Sigmoid colon (tissue), 7 donors: ENCODE data around the gene SETD3. TPM values are rescaled to one million over a fixed set of nuclear protein-coding genes. Genes with fewer than 3 reads are reported as not detected.

ENCODE experiments used
- DNase-seq: peaks from one replicate; pipeline ENCODE4 v3.0.0-alpha.2; 2019
- H3K27ac ChIP-seq, 4 donors: fragments of 200-600 bp; sonication (generic); one replicate each; pipeline ENCODE4 v1.5.1; 2016 to 2019; ENCODE audit warnings: mild to moderate bottlenecking in 1 of 4
- H3K27me3 ChIP-seq, 3 donors: fragments of 200-600 bp; sonication (generic); one replicate each; pipeline ENCODE4 v1.5.1; 2019; ENCODE audit warnings: mild to moderate bottlenecking in 1 of 3
- H3K36me3 ChIP-seq, 4 donors: fragments of 200-600 bp; sonication (generic); one replicate each; pipeline ENCODE4 v1.5.1; 2016 to 2019
- H3K4me1 ChIP-seq, 4 donors: fragments of 200-600 bp; sonication (generic); one replicate each; pipeline ENCODE4 v1.5.1; 2017 to 2019
- H3K4me3 ChIP-seq, 4 donors: fragments of 200-600 bp; sonication (generic); one replicate each; pipeline ENCODE4 v1.5.1; 2017 to 2019; ENCODE audit warnings: mild to moderate bottlenecking in 2 of 4, moderate library complexity in 1 of 4
- H3K9me3 ChIP-seq, 4 donors: fragments of 200-600 bp in 3 of 4; sonication (generic) in 3 of 4; one replicate each; pipeline versions ENCODE4 v1.5.1 to v1.6.1; 2013 to 2019
- EP300 ChIP-seq, 4 donors: sonication (generic); formaldehyde crosslinking; IDR thresholded peaks; one replicate each; pipeline ENCODE4 v1.6.1; 2017; ENCODE audit warnings: antibody characterized with exemption in 4 of 4
- POLR2A ChIP-seq, 2 donors: fragments of 450-650 bp; IDR thresholded peaks; one replicate each; pipeline ENCODE4 v1.6.1; 2016; ENCODE audit warnings: antibody characterized with exemption in 2 of 2, mild to moderate bottlenecking in 2 of 2, moderate library complexity in 2 of 2
- POLR2AphosphoS5 ChIP-seq, 4 donors: sonication (generic); formaldehyde crosslinking; IDR thresholded peaks; one replicate each; pipeline ENCODE4 v1.6.1; 2017; ENCODE audit warnings: antibody characterized with exemption in 4 of 4
- WGBS, 2 donors: extraction: QIAGEN DNeasy Blood & Tissue Kit; methylation state at CpG; one replicate each; pipeline ENCODE4 v1.1.7; 2013; 5-methylcytosine and 5-hydroxymethylcytosine counted together
- intact Hi-C: fragments of 100-400 bp; cut with DNase I; formaldehyde crosslinking; loops from one replicate; pipeline ENCODE4 v1.15.1; 2023
- polyA plus RNA-seq, 3 donors: library from polyadenylated mRNA; stranded (reverse); fragments of 200-250 nt; gene quantifications; one replicate each; pipeline ENCODE4 v1.2.3, GENCODE V29; 2013
- total RNA-seq, 4 donors: library from RNA; depleted of rRNA; stranded (reverse); fragments of >200 nt; gene quantifications; one replicate each; pipeline ENCODE4 v1.1.0, GENCODE V29; 2016
- TF ChIP-seq, protein P1 (sequence below), 4 experiments: fragments of 450-650 bp in 3 of 4; fragments of 200-600 bp in 1 of 4; IDR thresholded peaks; one replicate each; pipeline ENCODE4 v1.5.1; 2016 to 2019; ENCODE audit warnings: antibody characterized with exemption in 4 of 4, mild to moderate bottlenecking in 3 of 4, moderate library complexity in 2 of 4
- donor health status: healthy with polysubstance abuse.
- donor health status: Bipolar disorder and iron deficiency.
- donor health status: healthy.

Gene SETD3
- total and polyA plus RNA-seq, 7 donors, result 34.6 to 164 (median 130) TPM

DNA sequence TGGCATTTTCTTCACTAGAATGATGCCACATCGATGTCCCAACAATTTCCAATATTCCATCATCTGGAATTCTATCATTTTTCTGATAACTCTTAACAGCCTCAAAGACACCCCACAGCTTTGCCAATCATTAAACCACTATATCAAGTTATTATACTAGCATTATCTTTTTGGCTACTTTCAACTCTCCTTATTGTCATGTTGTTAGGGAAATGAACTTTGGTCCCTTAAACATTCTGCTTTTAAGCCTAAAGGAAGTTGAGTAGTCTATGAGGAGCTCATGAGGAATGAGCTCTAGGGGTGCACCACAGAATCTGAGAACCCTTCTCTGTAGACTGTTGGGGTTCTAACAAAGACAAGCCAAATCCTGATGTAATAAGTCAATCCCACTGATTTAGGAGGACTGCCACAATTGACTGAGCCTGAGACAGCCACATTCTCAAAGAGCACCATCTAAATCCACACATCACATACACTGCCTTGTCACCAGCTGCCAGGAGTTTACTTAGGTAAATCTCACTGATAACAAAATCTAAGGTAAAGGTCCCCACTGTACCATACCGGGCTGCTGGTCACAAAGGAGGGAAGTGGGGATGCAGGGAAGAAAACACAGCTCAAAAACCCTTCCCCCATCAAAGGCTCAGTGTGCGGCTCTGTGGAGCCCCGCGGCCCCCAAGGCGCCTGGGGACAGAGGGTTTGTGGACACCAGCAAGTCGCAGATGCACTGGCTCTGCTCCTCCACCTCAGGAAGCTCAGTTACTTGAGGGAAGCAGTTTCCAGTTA lies 58.2 kb downstream of the SETD3 start:
- intact Hi-C loops, result no loop called here
- 20 to 77% methylated on average over 7 of the region's 7 CpGs for WGBS, 2 donors
- no peak overlapping the region for H3K27ac ChIP-seq
- H3K9me3 ChIP-seq, result no peaks in the 10 kb centered on the region
- H3K4me1 ChIP-seq, result no peaks in the 10 kb centered on the region
- no peaks in the 10 kb centered on the region for H3K27me3 ChIP-seq
- DNase-seq, result no peak
- H3K36me3 ChIP-seq, result peaks cover 0 to 6% (median 0%) of the 10 kb centered on the region in 4 donors
- TF ChIP-seq EP300 (IDR thresholded peaks at IDR 0.05) (no peak), POLR2AphosphoS5 (IDR thresholded peaks at IDR 0.05) (no peak), POLR2A (IDR thresholded peaks at IDR 0.05) (no peak)
- TF ChIP-seq, protein P1, sequence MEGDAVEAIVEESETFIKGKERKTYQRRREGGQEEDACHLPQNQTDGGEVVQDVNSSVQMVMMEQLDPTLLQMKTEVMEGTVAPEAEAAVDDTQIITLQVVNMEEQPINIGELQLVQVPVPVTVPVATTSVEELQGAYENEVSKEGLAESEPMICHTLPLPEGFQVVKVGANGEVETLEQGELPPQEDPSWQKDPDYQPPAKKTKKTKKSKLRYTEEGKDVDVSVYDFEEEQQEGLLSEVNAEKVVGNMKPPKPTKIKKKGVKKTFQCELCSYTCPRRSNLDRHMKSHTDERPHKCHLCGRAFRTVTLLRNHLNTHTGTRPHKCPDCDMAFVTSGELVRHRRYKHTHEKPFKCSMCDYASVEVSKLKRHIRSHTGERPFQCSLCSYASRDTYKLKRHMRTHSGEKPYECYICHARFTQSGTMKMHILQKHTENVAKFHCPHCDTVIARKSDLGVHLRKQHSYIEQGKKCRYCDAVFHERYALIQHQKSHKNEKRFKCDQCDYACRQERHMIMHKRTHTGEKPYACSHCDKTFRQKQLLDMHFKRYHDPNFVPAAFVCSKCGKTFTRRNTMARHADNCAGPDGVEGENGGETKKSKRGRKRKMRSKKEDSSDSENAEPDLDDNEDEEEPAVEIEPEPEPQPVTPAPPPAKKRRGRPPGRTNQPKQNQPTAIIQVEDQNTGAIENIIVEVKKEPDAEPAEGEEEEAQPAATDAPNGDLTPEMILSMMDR (IDR thresholded peaks at IDR 0.05), result no peak
- H3K4me3 ChIP-seq, result no peak overlapping the region

DNA sequence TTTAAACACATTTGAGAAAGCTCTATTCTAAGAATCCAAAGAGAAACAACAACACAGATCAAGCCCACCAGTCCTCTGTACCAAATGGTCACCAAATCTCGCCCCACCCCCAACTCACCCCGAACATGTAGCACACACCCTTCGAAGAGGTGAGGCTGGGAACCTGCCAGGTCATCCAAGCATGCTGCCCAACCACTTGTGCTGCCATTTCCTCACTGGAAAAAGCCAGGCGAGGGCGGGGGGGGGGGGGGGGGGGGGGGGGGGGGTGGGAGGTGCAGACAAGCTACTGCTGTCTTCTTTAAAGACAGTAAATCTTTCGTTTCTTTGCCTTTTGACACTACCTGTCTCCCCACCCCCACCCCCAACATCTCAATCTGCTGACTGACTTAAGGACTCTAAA lies 59.9 kb downstream of the SETD3 start:
- no peak for DNase-seq
- Histone ChIP-seq H3K27me3 (no peaks in the 10 kb centered on the region), H3K27ac (no peak overlapping the region), H3K4me1 (peaks cover 0 to 7% (median under 1%) of the 10 kb centered on the region in 4 donors), H3K36me3 (no peaks in the 10 kb centered on the region), H3K9me3 (no peaks in the 10 kb centered on the region), H3K4me3 (no peak overlapping the region)
- intact Hi-C loops, result no loop called here
- no peak for TF ChIP-seq POLR2A (IDR thresholded peaks at IDR 0.05)
- TF ChIP-seq EP300 (IDR thresholded peaks at IDR 0.05), result no peak
- TF ChIP-seq, protein P1 (IDR thresholded peaks at IDR 0.05), result no peak
- TF ChIP-seq POLR2AphosphoS5 (IDR thresholded peaks at IDR 0.05), result no peak
- 19 to 63% methylated on average over 6 of the region's 6 CpGs for WGBS, 2 donors

DNA sequence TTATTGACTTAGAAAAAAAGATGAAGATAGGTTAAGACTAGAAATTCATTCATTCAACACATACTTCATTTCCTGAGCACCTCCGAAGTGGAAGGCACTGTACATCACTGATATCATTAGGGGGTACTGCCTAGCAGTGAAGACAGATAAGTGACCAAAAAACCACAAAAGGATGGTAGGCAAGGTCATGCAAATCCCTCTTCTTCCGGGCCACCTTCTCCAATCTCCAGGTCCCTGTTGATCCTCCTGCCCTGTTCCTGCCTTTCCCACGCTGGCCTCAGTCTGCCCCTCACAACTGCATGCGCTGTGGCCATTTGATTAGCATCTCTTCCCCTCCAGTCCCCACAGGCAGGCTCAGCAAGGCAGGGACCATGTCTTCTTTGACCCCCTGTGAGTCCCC lies 60.8 kb downstream of the SETD3 start:
- TF ChIP-seq POLR2A (IDR thresholded peaks at IDR 0.05), result no peak
- no peak for TF ChIP-seq POLR2AphosphoS5 (IDR thresholded peaks at IDR 0.05)
- TF ChIP-seq, protein P1 (IDR thresholded peaks at IDR 0.05), result no peak
- TF ChIP-seq EP300 (IDR thresholded peaks at IDR 0.05), result no peak
- H3K27ac ChIP-seq, result no peak overlapping the region
- no peaks in the 10 kb centered on the region for H3K36me3 ChIP-seq
- no peaks in the 10 kb centered on the region for H3K9me3 ChIP-seq
- peaks cover 0 to 12% (median 5%) of the 10 kb centered on the region in 4 donors for H3K4me1 ChIP-seq
- H3K27me3 ChIP-seq, result no peaks in the 10 kb centered on the region
- WGBS, 2 donors, result 93 to 96% methylated on average over 4 of the region's 4 CpGs
- H3K4me3 ChIP-seq, result no peak overlapping the region
- intact Hi-C loops, result no loop called here
- DNase-seq, result no peak

DNA sequence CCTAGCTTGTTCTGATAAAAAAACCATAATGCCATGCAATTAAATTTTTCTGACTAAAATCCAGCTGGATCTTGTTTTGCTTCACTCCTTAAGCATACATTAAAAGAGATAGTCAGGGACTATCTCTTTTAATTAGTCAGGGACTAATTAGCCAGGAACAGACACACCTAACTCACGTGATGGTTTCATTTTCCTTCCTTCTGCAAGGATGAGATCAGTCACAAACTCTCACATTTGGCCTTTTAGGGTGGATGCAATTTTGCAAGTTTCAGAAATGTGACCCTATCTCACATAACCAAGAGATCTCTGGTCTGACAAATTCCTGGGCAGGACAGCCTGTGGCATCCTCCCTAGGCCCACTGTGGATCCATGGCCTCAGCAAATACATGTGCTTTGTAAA lies 62.4 kb downstream of the SETD3 start:
- Histone ChIP-seq H3K4me3 (no peak overlapping the region), H3K9me3 (no peaks in the 10 kb centered on the region), H3K4me1 (peaks cover 0 to 12% (median 5%) of the 10 kb centered on the region in 4 donors), H3K27ac (no peak overlapping the region), H3K27me3 (no peaks in the 10 kb centered on the region), H3K36me3 (peaks cover 0 to 5% (median 0%) of the 10 kb centered on the region in 4 donors)
- 17 to 51% methylated on average over 1 of the region's 1 CpG for WGBS, 2 donors
- intact Hi-C loops, result no loop called here
- TF ChIP-seq POLR2AphosphoS5 (IDR thresholded peaks at IDR 0.05) (no peak), POLR2A (IDR thresholded peaks at IDR 0.05) (no peak), EP300 (IDR thresholded peaks at IDR 0.05) (no peak)
- TF ChIP-seq, protein P1 (IDR thresholded peaks at IDR 0.05), result no peak
- DNase-seq, result no peak
